Stimulated activated effector memory CD8-positive, alpha-beta T cell treated with anti-CD3 and anti-CD28 coated beads, Interleukin-12 subunit alpha, Interleukin-12 subunit beta, amount 100 ng/mL, for 72 hours (primary cell): Measurements from ENCODE around the gene OR5AR1.

Experiments
- ATAC-seq: fragments of 150-1000 bp; cut with Tn5 transposase; 2 replicates; pipeline ENCODE4 v1.10.0; 2021
- DNase-seq, 2 donors: peaks; one replicate each; pipeline ENCODE4 v3.0.0; 2021 to 2022; ENCODE audit warnings: low spot score in 2 of 2
- H3K27ac Mint-ChIP-seq: one replicate; pipeline ENCODE4 v1.8.0; 2022; ENCODE audit warnings: mild to moderate bottlenecking, mixed read lengths
- H3K36me3 Mint-ChIP-seq: one replicate; pipeline ENCODE4 v1.8.0; 2022; ENCODE audit warnings: mild to moderate bottlenecking, mixed read lengths
- H3K4me1 Mint-ChIP-seq: one replicate; pipeline ENCODE4 v1.8.0; 2022; ENCODE audit warnings: mixed read lengths
- H3K4me3 Mint-ChIP-seq: one replicate; pipeline ENCODE4 v1.8.0; 2022; ENCODE audit warnings: mild to moderate bottlenecking, mixed read lengths
- H3K9me3 Mint-ChIP-seq: one replicate; pipeline ENCODE4 v1.8.0; 2022; ENCODE audit warnings: mixed read lengths

OR5AR1 gene

GRCh38 chr11:56705784-56706396, 42.4 kb downstream of the OR5AR1 start:
- Mint-ChIP-seq H3K9me3 (peaks cover 16% of the 10 kb centered on the region), H3K4me3 (no peak overlapping the region), H3K36me3 (no peaks in the 10 kb centered on the region), H3K4me1 (no peaks in the 10 kb centered on the region), H3K27ac (no peak overlapping the region)
- DNase-seq (no peak), ATAC-seq (peak; percentile 28)

GRCh38 chr11:56706486-56706885, 43.0 kb downstream of the OR5AR1 start:
- no peaks in the 10 kb centered on the region for H3K4me1 Mint-ChIP-seq
- H3K9me3 Mint-ChIP-seq = peaks cover 11% of the 10 kb centered on the region
- DNase-seq = no peak
- no peak overlapping the region for H3K27ac Mint-ChIP-seq
- H3K4me3 Mint-ChIP-seq = no peak overlapping the region
- no peak for ATAC-seq
- H3K36me3 Mint-ChIP-seq = no peaks in the 10 kb centered on the region

GRCh38 chr11:56714206-56714605, 50.7 kb downstream of the OR5AR1 start:
- DNase-seq (no peak), ATAC-seq (no peak)
- no peaks in the 10 kb centered on the region for H3K4me1 Mint-ChIP-seq
- no peak overlapping the region for H3K27ac Mint-ChIP-seq
- H3K9me3 Mint-ChIP-seq = peaks cover 6% of the 10 kb centered on the region
- no peak overlapping the region for H3K4me3 Mint-ChIP-seq
- no peaks in the 10 kb centered on the region for H3K36me3 Mint-ChIP-seq
